ENCODE results near the gene PHACTR3.

PHACTR3 gene

GRCh38 chr20:59724457-59725366 lies 120.4 kb downstream of the PHACTR3 start:
- Histone ChIP-seq H3K9ac (ENCODE audit: low read length) (no peak overlapping the region), H3K79me1 (ENCODE audit: low read length) (no peaks in the 10 kb centered on the region), H3K18ac (ENCODE audit: low read length) (no peak overlapping the region), H2AFZ (ENCODE audit: insufficient read depth, low read length, poor library complexity) (no peak overlapping the region), H2BK5ac (ENCODE audit: low read depth, low read length, poor library complexity) (no peak overlapping the region), H3K4ac (ENCODE audit: low read depth, low read length) (no peak overlapping the region), H3K14ac (ENCODE audit: low read length) (no peak overlapping the region), H3K23ac (ENCODE audit: low read length) (no peak overlapping the region), H4K12ac (ENCODE audit: low read depth, low read length) (no peak overlapping the region), H3K27me3 (ENCODE audit: insufficient read depth, low read length) (no peaks in the 10 kb centered on the region), H3K27ac (ENCODE audit: low read depth, low read length) (no peak overlapping the region), H4K91ac (ENCODE audit: low read depth, low read length) (no peak overlapping the region), H2AK5ac (ENCODE audit: low read length) (no peak overlapping the region), H3K4me1 (ENCODE audit: control insufficient read depth in 1 of 2, insufficient read depth in 2 of 2, low read length in 2 of 2) (no peaks in the 10 kb centered on the region), H3K36me3 (ENCODE audit: control insufficient read depth in 1 of 2, insufficient read depth in 2 of 2, low read length in 2 of 2) (no peaks in the 10 kb centered on the region), H2BK12ac (ENCODE audit: low read length) (no peak overlapping the region), H4K8ac (ENCODE audit: low read depth, low read length) (no peak overlapping the region), H3K4me2 (ENCODE audit: low read length) (no peak overlapping the region), H3K4me3 (ENCODE audit: low read depth, low read length) (peak overlapping the region; percentile 54), H3K9me3 (ENCODE audit: insufficient read depth, low read depth, low read length) (peaks cover 64% of the 10 kb centered on the region), H2BK120ac (ENCODE audit: insufficient read depth, low read length, poor library complexity) (no peak overlapping the region), H3K79me2 (ENCODE audit: control insufficient read depth, insufficient read depth, low read length, poor library complexity) (no peaks in the 10 kb centered on the region)
- WGBS (ENCODE audit: extremely low coverage, insufficient coverage, insufficient read length), result no CpG with 5 or more reads among the region's 10 CpGs
- DNase-seq, result no peak

DNA sequence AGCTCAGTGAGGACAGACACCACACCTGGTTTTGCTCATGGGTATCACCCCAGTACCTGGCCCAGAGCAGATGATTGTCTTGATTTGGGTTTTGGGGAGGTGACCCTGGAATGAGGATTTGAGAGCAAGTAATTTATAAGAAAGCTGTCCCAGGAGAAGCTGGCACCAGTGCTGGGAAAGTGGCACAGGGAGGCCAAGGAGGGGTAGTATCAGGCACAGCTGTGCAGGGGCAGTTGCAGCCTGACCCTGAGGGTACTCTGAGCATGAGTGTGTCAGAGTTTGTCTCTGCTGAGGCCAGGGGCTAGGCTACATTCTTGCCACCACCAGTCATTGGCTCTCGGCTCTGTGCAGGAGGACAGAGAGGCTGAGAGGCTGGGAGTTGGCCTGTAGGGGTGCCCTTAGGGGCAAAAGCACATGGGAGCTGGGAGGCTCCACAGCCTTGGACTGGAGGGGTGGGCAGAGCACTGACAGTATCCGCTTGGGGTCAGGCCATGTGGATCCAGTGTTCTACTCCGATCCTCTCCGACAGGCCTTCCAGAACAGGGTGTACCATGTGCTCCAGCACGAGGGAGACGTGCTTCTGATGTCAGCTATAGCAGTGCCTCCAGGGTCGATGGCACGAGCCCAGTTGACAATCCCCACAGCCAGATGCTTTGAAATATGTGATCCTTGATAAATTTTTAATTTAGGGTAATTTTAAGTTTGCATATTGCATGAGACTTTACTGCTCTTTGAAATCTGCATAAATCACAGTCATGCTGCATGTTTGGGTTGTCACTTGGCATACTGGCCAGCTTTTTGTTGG lies 121.3 kb downstream of the PHACTR3 start:
- Histone ChIP-seq H2AFZ (ENCODE audit: insufficient read depth, low read length, poor library complexity) (no peak overlapping the region), H4K12ac (ENCODE audit: low read depth, low read length) (no peak overlapping the region)
- DNase-seq, result peak; percentile 45 to 49

DNA sequence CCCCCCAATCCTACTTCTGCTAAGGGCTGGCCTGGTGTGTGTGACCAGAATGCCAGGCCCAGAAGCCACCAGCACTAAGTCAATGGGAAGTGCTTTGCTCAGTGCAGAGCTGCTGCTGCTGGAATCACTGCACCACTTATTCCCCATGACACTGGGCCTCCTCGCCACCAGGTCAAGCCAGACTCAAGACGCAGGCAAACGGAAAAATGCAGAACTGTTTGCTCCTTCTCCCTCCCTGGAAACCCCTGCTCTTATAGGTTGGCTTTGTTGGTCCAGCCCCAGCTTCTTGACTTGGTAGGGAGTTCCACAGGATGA lies 121.9 kb downstream of the PHACTR3 start:
- no peak overlapping the region for H3K4me3 ChIP-seq (ENCODE audit: low read depth, low read length)
- H3K79me2 ChIP-seq (ENCODE audit: control insufficient read depth, insufficient read depth, low read length, poor library complexity), result no peaks in the 10 kb centered on the region
- H3K79me1 ChIP-seq (ENCODE audit: low read length), result no peaks in the 10 kb centered on the region
- no peak overlapping the region for H2BK120ac ChIP-seq (ENCODE audit: insufficient read depth, low read length, poor library complexity)
- no peak for DNase-seq
- no peak overlapping the region for H3K9ac ChIP-seq (ENCODE audit: low read length)
- no peak overlapping the region for H4K8ac ChIP-seq (ENCODE audit: low read depth, low read length)
- no peak overlapping the region for H3K4me2 ChIP-seq (ENCODE audit: low read length)
- no peak overlapping the region for H4K12ac ChIP-seq (ENCODE audit: low read depth, low read length)
- no peak overlapping the region for H3K18ac ChIP-seq (ENCODE audit: low read length)
- H2BK5ac ChIP-seq (ENCODE audit: low read depth, low read length, poor library complexity), result no peak overlapping the region
- H3K36me3 ChIP-seq (ENCODE audit: control insufficient read depth in 1 of 2, insufficient read depth in 2 of 2, low read length in 2 of 2), result no peaks in the 10 kb centered on the region
- no peaks in the 10 kb centered on the region for H3K27me3 ChIP-seq (ENCODE audit: insufficient read depth, low read length)
- H2AK5ac ChIP-seq (ENCODE audit: low read length), result no peak overlapping the region
- no peak overlapping the region for H3K23ac ChIP-seq (ENCODE audit: low read length)
- H3K14ac ChIP-seq (ENCODE audit: low read length), result no peak overlapping the region
- peaks cover 58% of the 10 kb centered on the region for H3K9me3 ChIP-seq (ENCODE audit: insufficient read depth, low read depth, low read length)
- H3K27ac ChIP-seq (ENCODE audit: low read depth, low read length), result no peak overlapping the region
- no peak overlapping the region for H4K91ac ChIP-seq (ENCODE audit: low read depth, low read length)
- WGBS (ENCODE audit: extremely low coverage, insufficient coverage, insufficient read length), result no CpG with 5 or more reads among the region's 3 CpGs
- no peaks in the 10 kb centered on the region for H3K4me1 ChIP-seq (ENCODE audit: control insufficient read depth in 1 of 2, insufficient read depth in 2 of 2, low read length in 2 of 2)
- H2BK12ac ChIP-seq (ENCODE audit: low read length), result no peak overlapping the region
- no peak overlapping the region for H3K4ac ChIP-seq (ENCODE audit: low read depth, low read length)
- no peak overlapping the region for H2AFZ ChIP-seq (ENCODE audit: insufficient read depth, low read length, poor library complexity)

More for the DNA sequence above, 121.3 kb downstream of the PHACTR3 start:
- no peaks in the 10 kb centered on the region for H3K79me1 ChIP-seq (ENCODE audit: low read length)
- H3K4me2 ChIP-seq (ENCODE audit: low read length), result no peak overlapping the region
- no peak overlapping the region for H3K9ac ChIP-seq (ENCODE audit: low read length)
- H3K27me3 ChIP-seq (ENCODE audit: insufficient read depth, low read length), result no peaks in the 10 kb centered on the region
- H3K14ac ChIP-seq (ENCODE audit: low read length), result no peak overlapping the region
- no peak overlapping the region for H4K8ac ChIP-seq (ENCODE audit: low read depth, low read length)
- H3K4ac ChIP-seq (ENCODE audit: low read depth, low read length), result no peak overlapping the region
- H3K4me3 ChIP-seq (ENCODE audit: low read depth, low read length), result no peak overlapping the region
- no peak overlapping the region for H2BK12ac ChIP-seq (ENCODE audit: low read length)
- no peak overlapping the region for H2AK5ac ChIP-seq (ENCODE audit: low read length)
- no peak overlapping the region for H4K91ac ChIP-seq (ENCODE audit: low read depth, low read length)
- H2BK120ac ChIP-seq (ENCODE audit: insufficient read depth, low read length, poor library complexity), result no peak overlapping the region
- H2BK5ac ChIP-seq (ENCODE audit: low read depth, low read length, poor library complexity), result no peak overlapping the region
- no peaks in the 10 kb centered on the region for H3K36me3 ChIP-seq (ENCODE audit: control insufficient read depth in 1 of 2, insufficient read depth in 2 of 2, low read length in 2 of 2)
- no peak overlapping the region for H3K27ac ChIP-seq (ENCODE audit: low read depth, low read length)
- no CpG with 5 or more reads among the region's 8 CpGs for WGBS (ENCODE audit: extremely low coverage, insufficient coverage, insufficient read length)
- no peaks in the 10 kb centered on the region for H3K79me2 ChIP-seq (ENCODE audit: control insufficient read depth, insufficient read depth, low read length, poor library complexity)
- H3K4me1 ChIP-seq (ENCODE audit: control insufficient read depth in 1 of 2, insufficient read depth in 2 of 2, low read length in 2 of 2), result no peaks in the 10 kb centered on the region
- no peak overlapping the region for H3K18ac ChIP-seq (ENCODE audit: low read length)
- H3K9me3 ChIP-seq (ENCODE audit: insufficient read depth, low read depth, low read length), result peaks cover 59% of the 10 kb centered on the region
- no peak overlapping the region for H3K23ac ChIP-seq (ENCODE audit: low read length)

GRCh38 chr20:59728722-59729430 lies 124.5 kb downstream of the PHACTR3 start:
- Histone ChIP-seq H4K12ac (ENCODE audit: low read depth, low read length) (no peak overlapping the region), H2AFZ (ENCODE audit: insufficient read depth, low read length, poor library complexity) (no peak overlapping the region), H2BK12ac (ENCODE audit: low read length) (no peak overlapping the region), H2AK5ac (ENCODE audit: low read length) (no peak overlapping the region), H3K9me3 (ENCODE audit: insufficient read depth, low read depth, low read length) (peaks cover 50% of the 10 kb centered on the region), H4K8ac (ENCODE audit: low read depth, low read length) (no peak overlapping the region), H3K14ac (ENCODE audit: low read length) (no peak overlapping the region), H3K4ac (ENCODE audit: low read depth, low read length) (no peak overlapping the region), H3K27me3 (ENCODE audit: insufficient read depth, low read length) (no peaks in the 10 kb centered on the region), H3K4me1 (ENCODE audit: control insufficient read depth in 1 of 2, insufficient read depth in 2 of 2, low read length in 2 of 2) (no peaks in the 10 kb centered on the region), H3K4me2 (ENCODE audit: low read length) (no peak overlapping the region), H2BK5ac (ENCODE audit: low read depth, low read length, poor library complexity) (no peak overlapping the region), H3K79me2 (ENCODE audit: control insufficient read depth, insufficient read depth, low read length, poor library complexity) (no peaks in the 10 kb centered on the region), H3K23ac (ENCODE audit: low read length) (no peak overlapping the region), H3K27ac (ENCODE audit: low read depth, low read length) (no peak overlapping the region), H3K79me1 (ENCODE audit: low read length) (no peaks in the 10 kb centered on the region), H2BK120ac (ENCODE audit: insufficient read depth, low read length, poor library complexity) (no peak overlapping the region), H3K36me3 (ENCODE audit: control insufficient read depth in 1 of 2, insufficient read depth in 2 of 2, low read length in 2 of 2) (no peaks in the 10 kb centered on the region), H3K18ac (ENCODE audit: low read length) (no peak overlapping the region), H3K9ac (ENCODE audit: low read length) (no peak overlapping the region), H3K4me3 (ENCODE audit: low read depth, low read length) (no peak overlapping the region), H4K91ac (ENCODE audit: low read depth, low read length) (no peak overlapping the region)
- no CpG with 5 or more reads among the region's 13 CpGs for WGBS (ENCODE audit: extremely low coverage, insufficient coverage, insufficient read length)
- DNase-seq, result no peak
